H1 (cell line): ENCODE results near the gene SPAG16.

Experiments used
- CTCF ChIP-seq, 3 experiments: IDR thresholded peaks; 1 replicate in 2 of 3; 2 replicates in 1 of 3; pipeline versions ENCODE4 v1.5.1 to v1.6.1; 2011; ENCODE audit warnings: low read length in 3 of 3, mild to moderate bottlenecking in 3 of 3, inconsistent platforms in 2 of 3, low read depth in 1 of 3, moderate library complexity in 1 of 3; ENCODE audit not compliant: insufficient read depth in 1 of 3; ENCODE audit errors: control extremely low read depth in 1 of 3
- NRF1 ChIP-seq: IDR thresholded peaks from 2 replicates; pipeline ENCODE4 v1.6.1; 2011; ENCODE audit warnings: mild to moderate bottlenecking, low read depth, low read length, improper control_type of control experiment
- POLR2A ChIP-seq, 2 experiments: IDR thresholded peaks; 1 replicate in 1 of 2; 2 replicates in 1 of 2; pipeline ENCODE4 v1.6.1; 2011; ENCODE audit warnings: low read depth in 2 of 2, low read length in 2 of 2, mild to moderate bottlenecking in 2 of 2; ENCODE audit errors: control extremely low read depth in 1 of 2
- POU5F1 ChIP-seq: IDR thresholded peaks from 2 replicates; pipeline ENCODE4 v1.6.1; 2011; ENCODE audit warnings: low read depth, mild to moderate bottlenecking, low read length, moderate library complexity
- RAD21 ChIP-seq, 2 experiments: IDR thresholded peaks in 1 of 2; conservative IDR thresholded peaks in 1 of 2; 2 replicates each; pipeline ENCODE4 v1.6.1; 2011; ENCODE audit warnings: low read depth in 2 of 2, low read length in 2 of 2, improper control_type of control experiment in 1 of 2, inconsistent platforms in 1 of 2, mild to moderate bottlenecking in 1 of 2, moderate library complexity in 1 of 2
- TF ChIP-seq, protein P1 (sequence below): IDR thresholded peaks from 2 replicates; pipeline ENCODE4 v1.6.1; 2011; ENCODE audit warnings: low read depth, mild to moderate bottlenecking, low read length; ENCODE audit not compliant: insufficient read depth
- TF ChIP-seq, protein P2 (sequence below): IDR thresholded peaks from 2 replicates; pipeline ENCODE4 v1.6.1; 2011; ENCODE audit warnings: low read length, improper control_type of control experiment

DNA sequence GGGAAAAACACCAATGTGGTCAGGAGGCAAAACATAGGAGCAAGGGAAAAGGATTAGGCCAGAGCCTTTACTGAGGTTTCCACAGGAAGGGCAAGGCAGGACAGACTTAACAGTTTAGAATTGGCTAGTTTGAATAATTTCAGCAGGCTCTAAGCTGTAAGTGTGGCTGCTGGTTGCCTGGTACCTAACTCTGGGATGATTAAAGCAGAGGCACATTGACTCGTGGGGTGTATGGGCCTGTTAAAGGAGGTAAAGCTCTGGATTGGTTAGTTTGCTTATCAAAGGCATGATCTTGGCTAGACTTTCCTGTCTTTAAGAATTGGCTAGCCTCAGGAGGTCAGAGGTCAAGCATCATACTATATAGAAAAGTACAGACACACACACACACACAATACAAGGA is 132.6 kb downstream of the SPAG16 start:
- TF ChIP-seq, protein P1, sequence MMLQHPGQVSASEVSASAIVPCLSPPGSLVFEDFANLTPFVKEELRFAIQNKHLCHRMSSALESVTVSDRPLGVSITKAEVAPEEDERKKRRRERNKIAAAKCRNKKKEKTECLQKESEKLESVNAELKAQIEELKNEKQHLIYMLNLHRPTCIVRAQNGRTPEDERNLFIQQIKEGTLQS: no peak
- TF ChIP-seq CTCF (IDR thresholded peaks at IDR 0.05; ENCODE audit: control extremely low read depth in 1 of 3, insufficient read depth in 1 of 3, low read depth in 1 of 3, low read length in 3 of 3) (no peak), POLR2A (IDR thresholded peaks at IDR 0.05; ENCODE audit: control extremely low read depth in 1 of 2, low read depth in 2 of 2, low read length in 2 of 2) (no peak), RAD21 (IDR thresholded peaks at IDR 0.05 in 1 of 2, conservative IDR thresholded peaks at IDR 0.05 in 1 of 2; ENCODE audit: low read depth in 2 of 2, low read length in 2 of 2) (no peak), POU5F1 (no peak), NRF1 (no peak)
- TF ChIP-seq, protein P2, sequence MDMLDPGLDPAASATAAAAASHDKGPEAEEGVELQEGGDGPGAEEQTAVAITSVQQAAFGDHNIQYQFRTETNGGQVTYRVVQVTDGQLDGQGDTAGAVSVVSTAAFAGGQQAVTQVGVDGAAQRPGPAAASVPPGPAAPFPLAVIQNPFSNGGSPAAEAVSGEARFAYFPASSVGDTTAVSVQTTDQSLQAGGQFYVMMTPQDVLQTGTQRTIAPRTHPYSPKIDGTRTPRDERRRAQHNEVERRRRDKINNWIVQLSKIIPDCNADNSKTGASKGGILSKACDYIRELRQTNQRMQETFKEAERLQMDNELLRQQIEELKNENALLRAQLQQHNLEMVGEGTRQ: no peak
